Measurements from ENCODE around the gene EREG.

The EREG gene

DNA sequence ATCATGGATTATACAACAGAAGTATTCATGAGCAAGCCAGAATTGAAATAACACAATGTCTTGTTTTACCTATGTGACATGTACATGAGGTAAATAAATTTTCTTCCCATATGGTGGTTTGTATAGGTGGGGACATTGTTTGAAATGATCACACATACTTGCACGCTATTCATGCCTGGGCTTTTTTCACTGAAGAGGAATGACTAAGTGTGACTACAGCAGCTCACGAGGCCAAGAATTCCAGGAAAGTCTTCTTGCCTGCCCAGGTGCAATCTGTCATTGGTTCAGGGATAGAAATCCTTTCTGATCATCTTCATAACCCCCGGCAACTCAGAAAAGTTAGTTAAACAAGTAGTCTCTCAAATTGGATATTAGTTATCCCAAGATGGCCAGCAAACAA is 43.7 kb downstream of the EREG start:
- ChIA-PET POLR2A (ENCODE audit: low non-redundant PET) (no interaction called here), CTCF (no interaction called here)
- TF ChIP-seq, protein P1, sequence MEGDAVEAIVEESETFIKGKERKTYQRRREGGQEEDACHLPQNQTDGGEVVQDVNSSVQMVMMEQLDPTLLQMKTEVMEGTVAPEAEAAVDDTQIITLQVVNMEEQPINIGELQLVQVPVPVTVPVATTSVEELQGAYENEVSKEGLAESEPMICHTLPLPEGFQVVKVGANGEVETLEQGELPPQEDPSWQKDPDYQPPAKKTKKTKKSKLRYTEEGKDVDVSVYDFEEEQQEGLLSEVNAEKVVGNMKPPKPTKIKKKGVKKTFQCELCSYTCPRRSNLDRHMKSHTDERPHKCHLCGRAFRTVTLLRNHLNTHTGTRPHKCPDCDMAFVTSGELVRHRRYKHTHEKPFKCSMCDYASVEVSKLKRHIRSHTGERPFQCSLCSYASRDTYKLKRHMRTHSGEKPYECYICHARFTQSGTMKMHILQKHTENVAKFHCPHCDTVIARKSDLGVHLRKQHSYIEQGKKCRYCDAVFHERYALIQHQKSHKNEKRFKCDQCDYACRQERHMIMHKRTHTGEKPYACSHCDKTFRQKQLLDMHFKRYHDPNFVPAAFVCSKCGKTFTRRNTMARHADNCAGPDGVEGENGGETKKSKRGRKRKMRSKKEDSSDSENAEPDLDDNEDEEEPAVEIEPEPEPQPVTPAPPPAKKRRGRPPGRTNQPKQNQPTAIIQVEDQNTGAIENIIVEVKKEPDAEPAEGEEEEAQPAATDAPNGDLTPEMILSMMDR (conservative IDR thresholded peaks at IDR 0.05; ENCODE audit: low read depth): no peak
- peak; percentile 65 for DNase-seq (ENCODE audit: low spot score)
- no peak overlapping the region for H3K27ac ChIP-seq

GRCh38 chr4:74410272-74410671 is 45.3 kb downstream of the EREG start:
- no peak overlapping the region; the same call in 1 of the 2 replicates for H3K27ac ChIP-seq
- peak; percentile 59 for DNase-seq (ENCODE audit: low spot score)
- TF ChIP-seq, protein P1 (conservative IDR thresholded peaks at IDR 0.05; ENCODE audit: low read depth): no peak
- ChIA-PET CTCF (interaction anchor here (0.6 to 1.3 kb wide), 2 partner anchors 31 to 135 kb away, joined by 4 to 5 read pairs; no protein-coding TSS in a partner anchor), POLR2A (ENCODE audit: low non-redundant PET) (interaction anchor here (0.6 to 1.4 kb wide), 4 partner anchors 12 to 88 kb away, joined by 3 to 9 read pairs (median 6); partner anchors contain the start of gene AREG)

DNA sequence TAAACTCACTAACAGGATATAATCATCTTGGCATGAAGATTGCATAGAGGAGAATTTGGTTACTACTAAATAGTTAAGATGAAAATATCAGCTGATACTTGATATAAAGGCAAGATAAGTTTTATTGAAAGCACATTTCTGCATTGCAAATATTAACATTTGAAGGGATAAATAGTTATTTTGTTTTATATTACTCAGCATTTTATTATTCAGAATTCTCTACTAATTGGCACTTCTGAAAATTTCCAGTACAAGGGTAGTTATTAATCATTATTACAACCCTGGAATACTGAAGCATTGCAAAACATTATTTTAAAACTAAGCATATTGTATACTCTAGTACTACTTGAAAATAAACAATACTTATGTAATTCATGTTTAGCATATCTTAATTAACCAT is 47.3 kb downstream of the EREG start:
- CTCF ChIA-PET: no interaction called here
- H3K27ac ChIP-seq: no peak overlapping the region
- POLR2A ChIA-PET (ENCODE audit: low non-redundant PET): no interaction called here
- TF ChIP-seq, protein P1 (conservative IDR thresholded peaks at IDR 0.05; ENCODE audit: low read depth): no peak
- no peak for DNase-seq (ENCODE audit: low spot score)

- TF ChIP-seq, protein P1 (conservative IDR thresholded peaks at IDR 0.05; ENCODE audit: low read depth): no peak
- H3K27ac ChIP-seq: peak overlapping the region; percentile 79
- ChIA-PET CTCF (interaction anchor here (0.6 kb wide), 1 partner anchor 27 kb away, joined by 3 read pairs; no protein-coding TSS in a partner anchor), POLR2A (ENCODE audit: low non-redundant PET) (no interaction called here)
- DNase-seq (ENCODE audit: low spot score): no peak
Observed at GRCh38 chr4:74413265-74413664, 48.3 kb downstream of the EREG start.

DNA sequence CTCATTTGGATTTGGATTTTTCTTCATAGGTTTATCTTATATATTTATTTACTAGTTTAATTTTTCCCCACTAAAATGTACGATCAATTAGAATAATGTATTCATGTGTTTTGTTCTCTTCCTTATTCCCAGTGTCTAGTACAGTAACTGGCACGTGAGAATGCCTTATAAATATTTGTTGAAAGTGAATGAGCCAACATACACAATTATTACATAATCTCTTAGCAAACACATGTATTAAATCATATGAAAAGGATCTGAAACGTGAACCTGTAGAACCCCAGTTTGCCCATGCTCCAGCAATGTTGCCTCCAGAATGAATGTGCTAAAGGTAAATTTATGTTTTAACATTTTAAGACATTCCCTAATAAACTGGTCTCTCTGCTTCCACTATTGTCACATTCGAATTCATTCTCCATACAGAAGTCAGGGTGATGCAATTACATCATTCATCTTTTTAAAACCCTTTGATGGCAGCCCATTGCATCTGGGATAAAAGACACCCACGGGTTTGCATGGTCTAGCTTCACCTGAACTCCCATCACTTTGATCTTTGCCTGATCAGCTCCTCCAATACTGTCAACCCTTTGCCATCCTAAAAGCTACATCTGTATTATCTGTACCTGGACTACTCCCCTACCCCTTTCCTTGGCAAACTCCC is 49.3 kb downstream of the EREG start:
- CTCF ChIA-PET: interaction anchor here (0.6 kb wide), 2 partner anchors 39 to 51 kb away, joined by 4 read pairs; no protein-coding TSS in a partner anchor
- POLR2A ChIA-PET (ENCODE audit: low non-redundant PET): no interaction called here
- TF ChIP-seq, protein P1 (conservative IDR thresholded peaks at IDR 0.05; ENCODE audit: low read depth): no peak
- DNase-seq (ENCODE audit: low spot score): no peak
- H3K27ac ChIP-seq: peak overlapping the region; percentile 79

DNA sequence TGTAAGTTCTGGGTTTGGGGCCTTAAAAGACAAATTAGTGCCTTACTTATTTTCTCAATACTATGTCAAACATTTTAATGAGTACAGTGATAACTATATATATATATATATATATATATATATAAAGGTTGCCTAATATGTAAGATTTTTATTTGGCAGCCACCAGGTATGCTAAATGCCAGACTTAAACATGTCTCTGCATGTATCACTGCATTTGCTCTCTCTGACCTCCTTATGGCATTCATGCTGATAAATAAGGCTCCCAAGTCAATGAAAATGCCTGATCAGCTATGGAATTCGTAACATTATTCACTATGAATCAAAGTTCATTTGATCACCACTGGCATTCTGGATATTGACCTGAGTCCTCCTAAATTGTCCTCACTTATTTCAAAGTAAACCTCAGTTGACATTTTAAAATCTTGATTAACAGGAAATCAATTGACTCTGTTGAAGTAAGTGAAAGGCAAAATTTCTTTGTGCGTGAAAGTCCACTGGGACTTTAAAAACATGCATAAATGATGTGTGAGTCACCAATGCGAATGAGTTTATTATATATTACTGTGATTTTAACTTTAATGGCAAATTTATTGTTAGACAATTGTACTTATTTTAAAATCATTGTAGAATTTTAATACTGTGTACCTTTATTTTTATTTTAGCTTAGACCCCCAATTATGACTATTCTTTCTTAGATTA is 50.8 kb downstream of the EREG start:
- H3K27ac ChIP-seq: no peak overlapping the region
- TF ChIP-seq, protein P1 (conservative IDR thresholded peaks at IDR 0.05; ENCODE audit: low read depth): no peak
- DNase-seq (ENCODE audit: low spot score): peak; percentile 63
- CTCF ChIA-PET: interaction anchor here (0.7 kb wide), 1 partner anchor 31 kb away, joined by 4 read pairs; no protein-coding TSS in a partner anchor
- POLR2A ChIA-PET (ENCODE audit: low non-redundant PET): interaction anchor here (1.2 kb wide), 1 partner anchor 25 kb away, joined by 3 read pairs; no protein-coding TSS in a partner anchor
